CD8-positive, alpha-beta memory T cell (primary cell): ENCODE results near the gene PARP16. TPM values are rescaled to one million over a fixed set of nuclear protein-coding genes. Genes with fewer than 3 reads are reported as not detected.
"Not testable (repeated sequence)": the region's sequence is repeated elsewhere in the genome, so short reads cannot be mapped to it uniquely, and the experiment has no call there.

Experiments used
- CTCF ChIA-PET: fragments of 350-600 bp; sonication (Branson Sonifier 250); formaldehyde crosslinking; loops from one replicate; lab custom pipeline; 2021; ENCODE audit warnings: antibody characterized with exemption; lab: Charles Lee
- POLR2A ChIA-PET: fragments of 350-600 bp; sonication (Branson Sonifier 250); formaldehyde crosslinking; loops from one replicate; lab custom pipeline; 2021; ENCODE audit warnings: antibody characterized with exemption; lab: Charles Lee
- DNase-seq, 5 donors: peaks; one replicate each; pipeline versions ENCODE4 v3.0.0 to v3.0.0-alpha.2; 2020 to 2022; ENCODE audit warnings: mixed read lengths in 1 of 5
- H3K27ac ChIP-seq: one replicate; pipeline ENCODE4 v1.7.0; 2013; ENCODE audit warnings: low read depth, mild to moderate bottlenecking, low read length, moderate library complexity
- H3K27me3 ChIP-seq: 2 replicates; pipeline ENCODE4 v1.7.0; 2013; ENCODE audit warnings: low read length, mild to moderate bottlenecking; ENCODE audit not compliant: insufficient read depth, poor library complexity, severe bottlenecking
- H3K36me3 ChIP-seq: 2 replicates; pipeline ENCODE4 v1.7.0; 2013; ENCODE audit warnings: mild to moderate bottlenecking, low read length, moderate library complexity; ENCODE audit not compliant: insufficient read depth
- H3K4me1 ChIP-seq: 2 replicates; pipeline ENCODE4 v1.7.0; 2013; ENCODE audit warnings: mild to moderate bottlenecking, low read length, moderate library complexity; ENCODE audit not compliant: insufficient read depth
- H3K4me3 ChIP-seq: 2 replicates; pipeline ENCODE4 v1.7.0; 2013; ENCODE audit warnings: mild to moderate bottlenecking, low read length
- H3K9me3 ChIP-seq: 2 replicates; pipeline ENCODE4 v1.7.0; 2013; ENCODE audit warnings: mild to moderate bottlenecking, low read length
- H3K27ac Mint-ChIP-seq, 8 donors: one replicate each; pipeline ENCODE4 v1.8.0; 2020 to 2021; ENCODE audit warnings: mixed read lengths in 8 of 8, mild to moderate bottlenecking in 6 of 8, inconsistent platforms in 3 of 8, moderate library complexity in 3 of 8
- H3K27me3 Mint-ChIP-seq, 2 donors: one replicate each; pipeline ENCODE4 v1.8.0; 2020 to 2021; ENCODE audit warnings: mixed read lengths in 2 of 2, mild to moderate bottlenecking in 1 of 2, moderate library complexity in 1 of 2
- H3K36me3 Mint-ChIP-seq, 3 donors: one replicate each; pipeline ENCODE4 v1.8.0; 2020 to 2021; ENCODE audit warnings: mixed read lengths in 3 of 3, inconsistent platforms in 1 of 3, mild to moderate bottlenecking in 1 of 3
- H3K4me1 Mint-ChIP-seq, 3 donors: one replicate each; pipeline ENCODE4 v1.8.0; 2020 to 2021; ENCODE audit warnings: mixed read lengths in 3 of 3, inconsistent platforms in 1 of 3, mild to moderate bottlenecking in 1 of 3
- H3K4me3 Mint-ChIP-seq, 7 donors: one replicate each; pipeline ENCODE4 v1.8.0; 2020 to 2021; ENCODE audit warnings: mixed read lengths in 7 of 7, mild to moderate bottlenecking in 6 of 7, moderate library complexity in 4 of 7, inconsistent platforms in 2 of 7
- H3K9me3 Mint-ChIP-seq, 5 donors: one replicate each; pipeline ENCODE4 v1.8.0; 2020 to 2022; ENCODE audit warnings: mixed read lengths in 5 of 5, mild to moderate bottlenecking in 3 of 5, moderate library complexity in 2 of 5, inconsistent platforms in 1 of 5
- polyA plus RNA-seq: library from polyadenylated mRNA; unstranded; fragments of 300-500 nt; fragmentation: Illumina TruSeq; gene quantifications from one replicate; pipeline ENCODE4 v1.2.3, GENCODE V29; 2021
- total RNA-seq, 2 experiments: library from RNA; stranded (reverse); gene quantifications; one replicate each; pipeline ENCODE4 v1.2.3, GENCODE V29; 2021

The PARP16 gene
- total and polyA plus RNA-seq, 3 experiments from 2014 or later: 14.1 to 30.9 (median 14.7) TPM

DNA sequence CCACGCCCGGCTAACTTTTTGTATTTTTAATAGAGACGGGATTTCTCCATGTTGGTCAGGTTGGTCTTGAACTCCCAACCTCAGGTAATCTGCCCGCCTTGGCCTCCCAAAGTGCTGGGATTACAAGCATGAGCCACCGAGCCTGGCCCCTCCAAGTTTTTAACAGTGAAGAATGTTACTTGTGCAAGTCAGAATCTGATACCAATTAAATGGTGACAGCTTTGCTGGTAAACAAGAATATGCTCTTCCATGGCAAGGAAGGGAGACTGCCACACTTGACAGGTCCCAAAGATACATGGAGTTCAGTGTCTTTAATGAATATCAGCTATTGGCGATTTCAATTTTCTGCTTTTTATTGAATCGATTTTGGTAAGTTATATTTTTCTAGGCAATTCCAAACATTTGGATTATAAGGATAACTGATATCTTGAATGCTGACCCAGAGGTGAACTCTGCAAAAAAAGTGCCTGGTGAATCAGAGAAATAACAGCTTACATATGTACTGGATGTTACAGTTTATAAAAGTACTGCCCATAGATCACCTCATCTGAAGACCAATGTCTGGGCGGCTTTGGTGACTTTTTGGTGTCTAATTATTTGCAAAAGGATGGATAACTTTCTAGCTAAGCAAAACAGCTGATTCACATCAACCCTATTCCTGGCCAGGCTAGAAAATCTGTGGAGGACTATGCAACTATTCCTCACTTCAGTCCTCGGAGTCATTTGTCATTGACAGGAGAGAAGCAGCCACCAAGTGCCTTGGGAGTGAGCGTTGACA lies 1.2 kb downstream of the PARP16 start:
- CTCF ChIA-PET: interaction anchor here (0.6 to 2.6 kb wide), 8 partner anchors 10 to 100 kb away, joined by 3 to 12 read pairs (median 5); partner anchors contain the start of genes CLPX and RNU5B-1
- no peak for DNase-seq
- Mint-ChIP-seq H3K36me3 (peaks cover 0 to 21% (median 0%) of the 10 kb centered on the region in 3 donors), H3K9me3 (no peaks in the 10 kb centered on the region), H3K4me1 (peaks cover 31 to 60% (median 49%) of the 10 kb centered on the region in 3 donors), H3K4me3 (peak overlapping the region; percentile 67 to 94 (median 88)), H3K27ac (peak overlapping the region; percentile 7 to 96 (median 88)), H3K27me3 (peaks cover 0 to 2% of the 10 kb centered on the region in 2 donors)
- Histone ChIP-seq H3K4me3 (peak overlapping the region; percentile 80), H3K27ac (peak overlapping the region; percentile 78), H3K4me1 (peaks cover 23% of the 10 kb centered on the region), H3K27me3 (no peaks in the 10 kb centered on the region), H3K9me3 (no peaks in the 10 kb centered on the region), H3K36me3 (no peaks in the 10 kb centered on the region)
- POLR2A ChIA-PET: interaction anchor here (0.6 to 2.2 kb wide), 4 partner anchors 10 to 100 kb away, joined by 3 to 28 read pairs (median 24); partner anchors contain the start of genes CLPX, RNU5A-1 and RNU5B-1

DNA sequence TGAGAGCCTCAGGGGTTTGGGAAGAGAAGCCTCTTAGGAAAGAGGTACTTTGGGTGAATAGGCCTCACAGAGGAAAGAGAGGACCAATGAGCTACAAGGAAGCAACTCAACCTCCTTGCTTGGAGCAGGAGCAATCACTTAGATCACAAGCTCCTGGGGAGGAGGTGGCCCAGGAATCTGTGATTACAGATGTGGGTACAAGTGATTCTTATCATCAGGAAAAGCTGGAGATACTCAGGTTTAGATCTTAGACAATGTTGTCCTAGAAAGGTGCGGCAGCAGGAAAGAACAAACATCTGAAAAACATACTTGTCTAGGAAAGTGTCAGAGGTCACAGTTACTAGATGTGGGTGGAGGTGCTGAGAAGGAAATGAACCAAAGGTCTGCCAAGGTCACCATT lies 8.2 kb downstream of the PARP16 start:
- Histone ChIP-seq H3K36me3 (no peaks in the 10 kb centered on the region), H3K4me1 (peaks cover 29% of the 10 kb centered on the region), H3K4me3 (no peak overlapping the region), H3K9me3 (no peaks in the 10 kb centered on the region), H3K27me3 (no peaks in the 10 kb centered on the region), H3K27ac (no peak overlapping the region)
- Mint-ChIP-seq H3K27ac (peak overlapping the region in 3 of 8 donors; percentile 30 to 73 (median 67)), H3K4me1 (peaks cover 37 to 63% (median 42%) of the 10 kb centered on the region in 3 donors), H3K27me3 (no peaks in the 10 kb centered on the region), H3K36me3 (peaks cover 0 to 35% (median 0%) of the 10 kb centered on the region in 3 donors), H3K4me3 (no peak overlapping the region), H3K9me3 (no peaks in the 10 kb centered on the region)
- no peak for DNase-seq
- ChIA-PET POLR2A (no interaction called here), CTCF (interaction anchor here (0.9 to 1.9 kb wide), 2 partner anchors 8 to 19 kb away, joined by 3 to 5 read pairs; partner anchors contain the start of gene PARP16)

DNA sequence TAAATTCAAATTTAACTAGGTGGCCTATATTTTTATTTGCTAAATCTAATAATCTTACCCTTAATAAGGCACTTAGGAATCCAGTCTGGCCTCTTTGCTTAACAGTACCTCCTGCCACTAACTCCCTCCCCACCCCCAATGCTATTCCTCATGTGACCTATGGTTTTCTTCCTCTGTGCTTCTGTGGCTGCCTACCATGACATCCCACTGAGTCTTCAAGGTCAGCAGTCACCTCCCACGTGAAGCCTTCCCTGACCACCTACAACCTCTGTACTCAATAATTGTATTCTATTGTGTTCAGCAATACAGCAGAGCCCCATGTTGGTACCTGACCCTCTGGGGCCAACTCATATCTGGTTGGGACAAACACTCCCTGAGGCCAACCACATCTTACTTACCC lies 9.7 kb downstream of the PARP16 start:
- POLR2A ChIA-PET: no interaction called here
- Mint-ChIP-seq H3K4me3 (no peak overlapping the region), H3K27me3 (no peaks in the 10 kb centered on the region), H3K27ac (peak overlapping the region in 3 of 8 donors; percentile 18 to 71 (median 53)), H3K36me3 (peaks cover 0 to 30% (median 3%) of the 10 kb centered on the region in 3 donors), H3K9me3 (no peaks in the 10 kb centered on the region), H3K4me1 (peaks cover 22 to 55% (median 32%) of the 10 kb centered on the region in 3 donors)
- DNase-seq: no peak
- H3K27me3 ChIP-seq: no peaks in the 10 kb centered on the region
- no peak overlapping the region for H3K27ac ChIP-seq
- peaks cover 29% of the 10 kb centered on the region for H3K4me1 ChIP-seq
- no peak overlapping the region for H3K4me3 ChIP-seq
- CTCF ChIA-PET: no interaction called here
- no peaks in the 10 kb centered on the region for H3K9me3 ChIP-seq
- no peaks in the 10 kb centered on the region for H3K36me3 ChIP-seq

DNA sequence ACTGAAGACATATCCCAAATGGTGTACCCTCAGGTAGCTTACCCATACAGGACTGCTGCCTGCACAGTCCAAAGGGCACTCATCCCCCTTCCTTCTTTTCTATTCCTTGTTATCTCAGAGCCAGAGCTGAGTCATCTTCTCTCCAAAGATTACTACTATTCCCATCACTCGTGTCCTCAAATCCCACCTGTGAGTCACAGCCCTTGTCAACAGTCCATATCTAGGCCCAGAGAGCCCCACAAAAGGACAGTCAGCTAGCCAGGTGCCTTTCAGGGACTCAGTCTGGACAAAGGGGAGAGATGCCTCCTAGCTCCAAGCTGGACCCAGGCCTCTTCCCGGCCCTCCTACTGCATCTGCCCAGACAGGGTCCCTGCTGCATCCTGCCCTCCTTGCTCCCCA lies 11.0 kb downstream of the PARP16 start:
- Mint-ChIP-seq H3K9me3 (no peaks in the 10 kb centered on the region), H3K4me3 (no peak overlapping the region), H3K36me3 (peaks cover 0 to 35% (median 3%) of the 10 kb centered on the region in 3 donors), H3K27me3 (no peaks in the 10 kb centered on the region), H3K4me1 (peaks cover 21 to 45% (median 32%) of the 10 kb centered on the region in 3 donors), H3K27ac (peak overlapping the region in 5 of 8 donors; percentile 1 to 57 (median 17))
- POLR2A ChIA-PET: no interaction called here
- no peak for DNase-seq
- no peaks in the 10 kb centered on the region for H3K36me3 ChIP-seq
- CTCF ChIA-PET: interaction anchor here (1.3 kb wide), 1 partner anchor 11 kb away, joined by 7 read pairs; the partner anchor contains the start of gene PARP16
- no peaks in the 10 kb centered on the region for H3K27me3 ChIP-seq
- H3K4me3 ChIP-seq: no peak overlapping the region
- H3K9me3 ChIP-seq: no peaks in the 10 kb centered on the region
- H3K27ac ChIP-seq: no peak overlapping the region
- peaks cover 29% of the 10 kb centered on the region for H3K4me1 ChIP-seq

DNA sequence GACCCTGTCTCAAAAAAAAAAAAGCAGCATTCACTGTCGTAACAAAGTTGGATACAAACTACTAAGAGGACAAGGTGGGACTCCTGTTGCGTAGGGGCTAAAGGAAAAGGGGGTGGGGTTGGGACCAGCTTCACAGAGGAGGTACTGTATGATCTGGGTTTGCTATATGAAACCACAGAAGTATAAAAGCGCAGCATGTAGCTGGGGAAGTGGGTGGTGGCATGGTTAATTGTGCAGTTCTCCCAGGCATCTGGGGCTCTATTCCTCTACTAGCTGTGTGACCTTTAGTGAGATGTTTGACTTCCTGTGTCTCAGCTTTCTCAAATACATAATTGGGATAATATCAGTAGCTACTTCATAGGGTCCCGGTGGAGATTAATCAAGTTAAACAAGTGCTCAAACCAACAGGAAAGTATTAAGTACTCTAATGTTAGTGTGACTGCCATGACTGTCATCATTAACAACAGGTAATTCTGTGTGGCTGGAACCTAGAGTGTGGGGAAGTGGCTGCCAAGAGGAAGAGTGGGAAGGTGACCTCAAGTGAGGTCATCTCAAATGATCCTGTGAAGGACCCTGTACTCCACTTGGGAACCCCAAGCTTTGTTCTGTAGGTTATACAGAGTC lies 11.5 kb downstream of the PARP16 start:
- Mint-ChIP-seq H3K27me3 (no peaks in the 10 kb centered on the region), H3K4me3 (no peak overlapping the region), H3K4me1 (peaks cover 21 to 41% (median 31%) of the 10 kb centered on the region in 3 donors), H3K36me3 (peaks cover 0 to 38% (median 5%) of the 10 kb centered on the region in 3 donors), H3K27ac (peak overlapping the region; percentile 8 to 86 (median 18)), H3K9me3 (no peaks in the 10 kb centered on the region)
- H3K4me3 ChIP-seq: no peak overlapping the region
- peaks cover 29% of the 10 kb centered on the region for H3K4me1 ChIP-seq
- H3K36me3 ChIP-seq: no peaks in the 10 kb centered on the region
- no peak overlapping the region for H3K27ac ChIP-seq
- H3K9me3 ChIP-seq: no peaks in the 10 kb centered on the region
- DNase-seq: peak in 1 of 5 donors; percentile 46
- no peaks in the 10 kb centered on the region for H3K27me3 ChIP-seq
- CTCF ChIA-PET: interaction anchor here (1.3 kb wide), 1 partner anchor 11 kb away, joined by 7 read pairs; the partner anchor contains the start of gene PARP16
- POLR2A ChIA-PET: interaction anchor here (0.5 kb wide), 1 partner anchor 29 kb away, joined by 3 read pairs; the partner anchor contains the start of gene RNU5B-1

DNA sequence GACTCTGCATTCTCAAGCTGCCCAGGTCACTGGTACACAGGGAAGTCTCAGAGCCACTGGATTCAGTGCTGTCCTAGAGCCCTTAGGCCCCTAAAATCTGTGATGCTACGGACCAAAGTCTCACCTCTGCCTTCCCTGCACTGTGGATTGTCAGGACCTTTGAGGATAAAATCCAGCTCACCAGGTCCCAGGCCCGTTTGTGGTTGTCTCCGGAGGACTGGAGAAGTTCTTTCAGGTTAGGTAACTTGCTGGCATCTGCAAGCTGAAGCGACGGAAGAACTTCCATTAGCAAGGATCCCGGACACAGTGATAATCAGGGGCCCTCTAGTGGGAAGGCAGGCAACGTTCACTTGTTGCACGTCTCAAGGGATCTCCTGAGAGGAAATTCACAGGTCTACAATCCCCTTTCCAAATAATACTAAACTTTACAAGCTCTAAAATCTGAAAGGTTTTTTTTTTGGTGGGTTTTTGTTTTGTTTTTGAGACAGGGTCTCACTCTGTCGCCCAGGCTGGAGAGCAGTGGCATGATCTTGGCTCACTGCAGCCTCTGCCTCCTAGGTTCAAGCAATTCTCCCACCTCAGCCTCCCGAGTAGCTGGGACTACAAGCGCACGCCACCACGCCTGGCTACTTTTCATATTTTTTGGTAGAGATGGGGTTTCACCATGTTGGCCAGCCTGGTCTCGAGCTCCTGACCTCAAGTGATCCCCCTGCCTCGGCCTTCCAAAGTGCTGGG lies 15.7 kb downstream of the PARP16 start:
- H3K4me3 ChIP-seq, POLR2A ChIA-PET, H3K36me3 ChIP-seq, H3K9me3 Mint-ChIP-seq, H3K9me3 ChIP-seq, H3K27ac ChIP-seq, H3K4me3 Mint-ChIP-seq, H3K27ac Mint-ChIP-seq, H3K27me3 ChIP-seq, H3K27me3 Mint-ChIP-seq: not testable (repeated sequence)
- peak in 1 of 5 donors; percentile 8 for DNase-seq
- peaks cover 18% of the 10 kb centered on the region for H3K4me1 ChIP-seq
- CTCF ChIA-PET: interaction anchor here (0.9 kb wide), 1 partner anchor 37 kb away, joined by 3 read pairs; no protein-coding TSS in a partner anchor
- Mint-ChIP-seq H3K4me1 (peaks cover 10 to 18% (median 16%) of the 10 kb centered on the region in 3 donors), H3K36me3 (peaks cover 4 to 39% (median 12%) of the 10 kb centered on the region in 3 donors)

DNA sequence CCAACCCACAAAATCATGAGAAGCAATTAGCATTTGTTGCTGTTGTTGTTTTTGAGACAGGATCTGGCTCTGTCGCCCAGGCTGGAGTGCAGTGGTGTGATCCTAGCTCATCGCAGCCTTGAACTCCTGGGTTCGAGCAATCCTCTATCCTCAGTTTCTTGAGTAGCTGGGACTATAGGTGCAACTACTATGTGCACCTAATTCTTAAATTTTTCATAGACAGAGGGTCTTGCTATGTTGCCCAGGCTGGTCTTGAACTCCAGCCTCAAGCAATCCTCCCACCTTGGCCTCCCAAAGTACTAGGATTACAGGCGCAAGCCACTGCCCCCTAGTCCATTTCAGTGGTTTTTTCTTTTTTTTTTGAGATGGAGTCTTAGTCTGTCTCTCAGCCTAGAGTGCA lies 18.3 kb downstream of the PARP16 start:
- H3K9me3 Mint-ChIP-seq: no peaks in the 10 kb centered on the region
- peaks cover 4 to 52% (median 12%) of the 10 kb centered on the region in 3 donors for H3K36me3 Mint-ChIP-seq
- H3K4me1 Mint-ChIP-seq: peaks cover 0 to 6% (median 3%) of the 10 kb centered on the region in 3 donors
- no peak overlapping the region for H3K4me3 Mint-ChIP-seq
- H3K4me3 ChIP-seq: no peak overlapping the region
- no peaks in the 10 kb centered on the region for H3K27me3 Mint-ChIP-seq
- H3K9me3 ChIP-seq: no peaks in the 10 kb centered on the region
- no peak overlapping the region for H3K27ac Mint-ChIP-seq
- ChIA-PET CTCF (no interaction called here), POLR2A (no interaction called here)
- H3K36me3 ChIP-seq: peaks cover 7% of the 10 kb centered on the region
- no peaks in the 10 kb centered on the region for H3K27me3 ChIP-seq
- no peaks in the 10 kb centered on the region for H3K4me1 ChIP-seq
- H3K27ac ChIP-seq: no peak overlapping the region
- no peak for DNase-seq
